Stimulated activated CD4-positive, alpha-beta T cell treated with anti-CD3 and anti-CD28 coated beads, TNF-alpha, amount 100 ng/mL, for 48 hours (primary cell): ENCODE data around the gene CD226.
"Not testable (repeated sequence)": the region's sequence is repeated elsewhere in the genome, so short reads cannot be mapped to it uniquely, and the experiment has no call there.

Source experiments
- DNase-seq, 3 donors: peaks; one replicate each; pipeline ENCODE4 v3.0.0-alpha.2; 2020; ENCODE audit warnings: low read depth in 3 of 3

Gene CD226

DNA sequence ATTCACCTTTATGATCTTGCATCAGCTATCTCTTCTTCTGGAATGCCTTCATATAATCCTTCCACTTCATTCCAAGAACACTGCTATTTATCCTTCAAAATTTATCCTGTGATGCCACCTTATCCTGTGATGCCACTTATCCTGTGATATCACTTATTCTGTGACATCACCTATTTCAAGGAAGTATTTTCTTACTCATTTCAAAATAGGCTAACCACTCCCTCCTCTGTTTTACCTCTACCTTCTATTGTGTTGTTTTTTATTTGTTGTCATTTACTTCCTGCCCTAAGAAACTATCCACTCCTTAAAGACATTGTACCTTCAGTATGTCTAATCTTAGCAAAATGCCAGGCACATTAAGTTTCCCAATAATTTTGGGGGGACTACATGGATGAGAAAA lies 38.8 kb downstream of the CD226 start:
- DNase-seq, result no peak

DNA sequence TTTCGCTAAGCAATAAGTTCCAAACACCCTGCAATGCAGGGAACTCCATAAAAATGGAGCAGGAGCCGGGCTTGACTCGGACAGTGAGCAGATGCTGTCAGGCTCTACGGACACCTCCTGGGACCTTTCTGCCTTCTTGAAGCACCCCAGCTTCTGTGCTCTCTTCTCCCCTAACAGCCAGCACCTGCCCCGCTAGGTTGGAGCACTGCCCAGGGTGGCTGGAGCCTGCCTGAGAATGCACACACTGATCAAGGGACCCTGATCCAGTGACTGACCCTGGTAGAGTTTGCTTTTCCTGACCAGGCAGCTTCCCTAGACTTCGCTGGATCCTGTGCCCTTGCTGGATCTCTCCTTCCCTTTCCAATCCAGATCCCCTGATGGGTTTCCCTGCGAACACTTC lies 40.9 kb downstream of the CD226 start:
- no peak for DNase-seq

DNA sequence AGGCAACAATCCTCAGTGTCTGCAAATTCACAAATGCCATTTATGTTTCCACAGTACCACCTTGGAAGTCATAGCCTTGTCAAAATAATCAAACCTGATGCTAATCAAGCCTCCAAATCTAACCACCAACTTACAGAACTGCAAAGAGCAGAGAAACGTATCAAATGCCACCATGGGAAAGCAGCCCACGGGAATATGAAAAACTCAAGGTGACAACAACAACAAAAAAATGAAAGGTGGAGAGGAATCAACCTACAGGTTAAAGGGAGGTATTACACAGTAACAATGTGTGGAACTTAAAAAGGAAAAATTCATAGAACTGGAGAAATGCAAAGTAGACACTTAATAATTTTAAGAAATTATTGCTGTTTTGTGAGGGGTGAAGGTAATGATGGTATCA lies 46.7 kb downstream of the CD226 start:
- DNase-seq, result no peak

DNA sequence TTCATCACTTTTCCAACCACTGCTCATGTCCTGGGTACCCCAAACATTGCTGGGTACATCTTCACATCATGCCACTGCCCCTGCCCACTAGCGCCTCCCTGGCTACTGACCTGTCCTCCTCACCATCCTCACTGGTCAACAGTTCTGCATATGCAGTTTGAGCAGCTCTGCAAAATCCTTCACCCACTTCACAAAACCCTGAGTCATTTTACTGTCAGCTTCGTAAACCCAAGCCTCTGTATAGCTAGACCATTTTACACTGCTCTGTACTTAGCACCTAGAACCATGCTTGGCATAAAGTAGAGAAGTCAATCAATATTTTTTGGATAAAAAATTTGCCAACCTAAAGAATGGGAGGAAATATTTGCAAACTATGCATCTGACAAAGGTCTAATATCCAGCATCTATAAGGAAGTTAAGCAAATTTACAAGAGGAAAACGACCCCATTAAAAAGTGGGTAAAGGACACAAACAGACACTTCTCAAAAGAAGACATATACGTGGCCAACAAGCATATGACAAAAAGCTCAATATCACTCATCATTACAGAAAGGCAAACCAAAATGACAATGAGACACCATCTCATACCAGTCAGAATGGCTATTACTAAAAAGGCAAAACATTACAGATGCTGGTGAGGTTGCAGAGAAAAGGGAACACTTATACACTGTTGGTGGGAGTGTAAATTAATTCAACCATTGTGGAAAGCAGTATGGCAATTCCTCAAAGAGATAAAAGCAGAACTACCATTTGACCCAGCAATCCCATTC lies 48.3 kb downstream of the CD226 start:
- DNase-seq, result not testable (repeated sequence)

- DNase-seq, result no peak
These were observed 49.3 kb downstream of the CD226 start for GRCh38 chr18:69898241-69898861.

DNA sequence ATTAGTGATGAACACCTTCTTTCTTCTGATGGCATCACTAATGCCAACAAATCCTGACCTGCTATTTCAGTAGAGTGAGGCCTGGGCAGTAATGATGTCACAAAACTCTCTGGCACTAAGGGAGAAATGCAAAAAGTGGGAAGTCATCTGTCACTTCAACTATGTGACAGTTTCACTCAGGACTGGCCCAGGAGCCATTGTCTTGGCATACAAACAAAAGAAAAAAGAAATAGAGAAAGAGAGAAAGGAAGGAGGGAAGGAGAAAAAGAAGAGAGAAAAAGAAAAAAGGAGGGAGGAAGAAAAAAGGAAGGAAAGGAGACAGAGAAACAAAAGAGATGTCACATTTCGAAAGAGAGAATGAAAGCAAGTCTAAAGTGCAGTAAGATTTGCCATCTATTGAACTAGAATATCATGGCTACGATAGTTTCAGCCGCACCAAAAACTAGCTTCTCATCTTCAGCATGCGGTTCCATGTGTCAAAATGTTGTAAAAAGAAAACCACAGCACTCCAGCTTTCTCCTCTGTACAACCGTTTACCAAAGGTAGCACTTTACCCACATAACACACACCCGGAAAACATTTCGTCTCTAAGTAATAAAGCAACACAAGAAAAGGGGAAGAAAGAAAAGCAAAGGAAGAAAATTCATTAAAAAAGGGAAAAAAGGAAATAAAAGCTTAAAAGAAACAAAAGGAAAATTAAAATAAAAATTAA lies 50.1 kb downstream of the CD226 start:
- peak in 1 of 3 donors; percentile 21 for DNase-seq

GRCh38 chr18:69895066-69896047 lies 52.3 kb downstream of the CD226 start:
- no peak for DNase-seq

DNA sequence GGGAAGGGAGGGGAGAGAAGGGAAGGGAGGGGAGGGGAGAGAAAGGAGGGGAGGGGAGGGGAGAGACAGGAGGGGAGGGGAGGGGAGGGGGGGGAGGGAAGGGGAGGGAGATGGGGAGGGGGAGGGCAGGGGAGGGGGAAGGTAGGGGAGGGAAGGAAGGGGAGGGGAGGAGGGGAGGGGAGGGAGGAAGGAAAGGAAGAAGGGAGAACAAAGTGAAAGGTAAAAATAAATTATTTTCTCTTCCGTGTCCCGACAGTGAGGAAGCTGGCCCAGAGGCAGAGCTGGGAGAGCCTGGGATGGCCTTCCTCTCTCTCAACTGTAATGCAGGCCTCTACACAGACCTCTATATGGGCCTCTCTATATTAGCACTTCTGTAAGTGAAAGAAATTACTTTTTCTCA lies 53.2 kb downstream of the CD226 start:
- DNase-seq, result no peak

GRCh38 chr18:69890558-69890957 lies 57.1 kb downstream of the CD226 start:
- DNase-seq, result no peak

DNA sequence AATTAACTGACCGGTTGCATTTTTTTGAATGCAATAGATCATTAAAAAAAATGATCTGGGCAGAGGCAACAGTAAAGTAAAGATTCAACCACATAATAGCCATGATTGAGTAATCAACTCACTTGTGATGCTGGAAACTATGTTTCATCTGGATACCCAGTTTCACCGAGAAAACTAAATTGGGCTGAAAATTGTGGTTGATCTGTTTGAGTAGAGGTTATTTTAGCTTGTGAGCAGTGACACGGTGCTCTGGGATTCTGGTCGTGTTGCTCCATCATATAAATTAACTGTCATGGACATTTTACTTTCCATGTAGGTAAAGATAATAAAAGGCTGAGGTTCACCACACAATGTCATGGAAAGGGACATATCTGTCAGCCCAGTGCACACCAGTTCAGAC lies 58.7 kb downstream of the CD226 start:
- no peak for DNase-seq

DNA sequence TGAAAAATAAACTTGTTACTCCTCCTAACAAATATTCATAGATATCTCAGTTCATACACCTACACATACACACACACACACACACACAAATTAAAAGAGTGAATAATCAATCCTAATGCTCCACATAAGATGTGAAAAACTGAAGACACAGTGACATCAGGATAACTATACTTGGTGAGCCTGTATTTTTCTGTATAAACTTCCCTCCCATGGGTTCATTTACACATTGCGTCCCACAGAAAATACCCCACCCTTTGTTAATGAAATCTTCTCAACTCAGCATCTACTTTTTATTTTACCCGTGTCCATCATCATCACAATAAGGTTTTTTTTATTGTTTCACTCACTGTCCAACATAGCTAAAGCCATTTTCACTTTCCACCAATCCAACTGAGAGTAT lies 60.4 kb downstream of the CD226 start:
- DNase-seq, result no peak

GRCh38 chr18:69885841-69886531 lies 61.7 kb downstream of the CD226 start:
- peak in 2 of 3 donors; percentile 47 for DNase-seq

- DNase-seq, result no peak
These were observed 62.3 kb downstream of the CD226 start for GRCh38 chr18:69885355-69885754.

DNA sequence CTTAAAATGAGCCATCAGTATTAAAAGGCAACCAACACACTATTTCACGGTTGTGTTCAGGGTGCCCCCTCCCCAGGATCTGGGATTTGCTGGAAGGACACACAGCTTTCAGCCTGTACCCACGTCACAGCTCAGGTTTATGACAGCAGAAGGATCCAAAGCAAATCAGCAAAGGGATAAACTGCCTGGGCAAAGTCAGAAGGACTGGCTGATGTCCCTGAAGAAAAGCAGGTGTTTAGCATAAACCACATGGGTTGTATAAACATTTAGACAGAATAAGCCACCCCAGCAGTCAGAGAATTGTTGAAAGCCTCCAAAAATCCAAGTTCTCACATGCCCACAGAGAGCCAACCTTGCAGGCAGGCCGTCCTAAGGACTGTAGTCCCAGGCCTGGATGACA lies 63.9 kb downstream of the CD226 start:
- no peak for DNase-seq

GRCh38 chr18:69882965-69883668 lies 64.6 kb downstream of the CD226 start:
- DNase-seq, result no peak

- DNase-seq, result no peak
These were observed 67.6 kb downstream of the CD226 start for GRCh38 chr18:69880083-69880482.

- DNase-seq, result not testable (repeated sequence)
These were observed 68.6 kb downstream of the CD226 start for GRCh38 chr18:69879051-69879450.

- DNase-seq, result no peak
These were observed 69.3 kb downstream of the CD226 start for GRCh38 chr18:69878213-69878933.

GRCh38 chr18:69876490-69876889 lies 71.2 kb downstream of the CD226 start:
- DNase-seq, result no peak

GRCh38 chr18:69874058-69874457 lies 73.6 kb downstream of the CD226 start:
- no peak for DNase-seq
